ENCODE measurements around the gene GALNTL6.

GALNTL6 gene

DNA sequence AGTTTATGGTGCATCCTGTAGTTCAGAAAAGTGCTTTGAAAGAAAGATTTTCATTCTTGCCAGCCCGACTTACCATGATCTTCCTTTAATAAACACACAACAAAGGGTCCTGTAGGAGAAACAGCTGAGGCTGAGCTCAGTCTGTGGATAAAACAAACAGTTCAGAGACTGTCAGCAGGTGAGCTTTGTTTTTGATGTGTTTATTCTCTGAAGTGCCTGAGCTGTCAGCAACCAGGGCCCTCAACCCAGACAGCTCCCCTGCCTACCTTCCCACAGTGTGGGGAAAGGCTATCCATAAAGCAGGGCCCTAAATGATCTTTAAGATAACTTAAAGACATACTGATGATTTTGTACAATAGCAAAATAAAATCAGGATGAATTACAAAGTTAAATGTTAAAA is 896.2 kb downstream of the GALNTL6 start:
- no peak overlapping the region for H3K27ac ChIP-seq (replicated peaks)
- TF ChIP-seq POLR2AphosphoS5 (IDR thresholded peaks at IDR 0.05; ENCODE audit: low read depth) = no peak
- TF ChIP-seq SPI1 (IDR thresholded peaks at IDR 0.05; ENCODE audit: borderline replicate concordance, low read depth) = no peak
- TF ChIP-seq, protein P1, sequence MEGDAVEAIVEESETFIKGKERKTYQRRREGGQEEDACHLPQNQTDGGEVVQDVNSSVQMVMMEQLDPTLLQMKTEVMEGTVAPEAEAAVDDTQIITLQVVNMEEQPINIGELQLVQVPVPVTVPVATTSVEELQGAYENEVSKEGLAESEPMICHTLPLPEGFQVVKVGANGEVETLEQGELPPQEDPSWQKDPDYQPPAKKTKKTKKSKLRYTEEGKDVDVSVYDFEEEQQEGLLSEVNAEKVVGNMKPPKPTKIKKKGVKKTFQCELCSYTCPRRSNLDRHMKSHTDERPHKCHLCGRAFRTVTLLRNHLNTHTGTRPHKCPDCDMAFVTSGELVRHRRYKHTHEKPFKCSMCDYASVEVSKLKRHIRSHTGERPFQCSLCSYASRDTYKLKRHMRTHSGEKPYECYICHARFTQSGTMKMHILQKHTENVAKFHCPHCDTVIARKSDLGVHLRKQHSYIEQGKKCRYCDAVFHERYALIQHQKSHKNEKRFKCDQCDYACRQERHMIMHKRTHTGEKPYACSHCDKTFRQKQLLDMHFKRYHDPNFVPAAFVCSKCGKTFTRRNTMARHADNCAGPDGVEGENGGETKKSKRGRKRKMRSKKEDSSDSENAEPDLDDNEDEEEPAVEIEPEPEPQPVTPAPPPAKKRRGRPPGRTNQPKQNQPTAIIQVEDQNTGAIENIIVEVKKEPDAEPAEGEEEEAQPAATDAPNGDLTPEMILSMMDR (IDR thresholded peaks at IDR 0.05; ENCODE audit: insufficient read depth, low read length) = no peak
- TF ChIP-seq, protein P2, sequence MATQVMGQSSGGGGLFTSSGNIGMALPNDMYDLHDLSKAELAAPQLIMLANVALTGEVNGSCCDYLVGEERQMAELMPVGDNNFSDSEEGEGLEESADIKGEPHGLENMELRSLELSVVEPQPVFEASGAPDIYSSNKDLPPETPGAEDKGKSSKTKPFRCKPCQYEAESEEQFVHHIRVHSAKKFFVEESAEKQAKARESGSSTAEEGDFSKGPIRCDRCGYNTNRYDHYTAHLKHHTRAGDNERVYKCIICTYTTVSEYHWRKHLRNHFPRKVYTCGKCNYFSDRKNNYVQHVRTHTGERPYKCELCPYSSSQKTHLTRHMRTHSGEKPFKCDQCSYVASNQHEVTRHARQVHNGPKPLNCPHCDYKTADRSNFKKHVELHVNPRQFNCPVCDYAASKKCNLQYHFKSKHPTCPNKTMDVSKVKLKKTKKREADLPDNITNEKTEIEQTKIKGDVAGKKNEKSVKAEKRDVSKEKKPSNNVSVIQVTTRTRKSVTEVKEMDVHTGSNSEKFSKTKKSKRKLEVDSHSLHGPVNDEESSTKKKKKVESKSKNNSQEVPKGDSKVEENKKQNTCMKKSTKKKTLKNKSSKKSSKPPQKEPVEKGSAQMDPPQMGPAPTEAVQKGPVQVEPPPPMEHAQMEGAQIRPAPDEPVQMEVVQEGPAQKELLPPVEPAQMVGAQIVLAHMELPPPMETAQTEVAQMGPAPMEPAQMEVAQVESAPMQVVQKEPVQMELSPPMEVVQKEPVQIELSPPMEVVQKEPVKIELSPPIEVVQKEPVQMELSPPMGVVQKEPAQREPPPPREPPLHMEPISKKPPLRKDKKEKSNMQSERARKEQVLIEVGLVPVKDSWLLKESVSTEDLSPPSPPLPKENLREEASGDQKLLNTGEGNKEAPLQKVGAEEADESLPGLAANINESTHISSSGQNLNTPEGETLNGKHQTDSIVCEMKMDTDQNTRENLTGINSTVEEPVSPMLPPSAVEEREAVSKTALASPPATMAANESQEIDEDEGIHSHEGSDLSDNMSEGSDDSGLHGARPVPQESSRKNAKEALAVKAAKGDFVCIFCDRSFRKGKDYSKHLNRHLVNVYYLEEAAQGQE (IDR thresholded peaks at IDR 0.05; ENCODE audit: insufficient replicate concordance, low read depth) = no peak
- no peak for TF ChIP-seq GABPA (IDR thresholded peaks at IDR 0.05; ENCODE audit: low read depth)
- H3K27me3 ChIP-seq (ENCODE audit: insufficient read depth, poor library complexity, severe bottlenecking) = no peaks in the 10 kb centered on the region
- no peak overlapping the region for H3K4me3 ChIP-seq (replicated peaks; ENCODE audit: insufficient read depth, low read length)
- DNase-seq (ENCODE audit: low read depth in 1 of 2, low spot score in 1 of 2) = no peak

DNA sequence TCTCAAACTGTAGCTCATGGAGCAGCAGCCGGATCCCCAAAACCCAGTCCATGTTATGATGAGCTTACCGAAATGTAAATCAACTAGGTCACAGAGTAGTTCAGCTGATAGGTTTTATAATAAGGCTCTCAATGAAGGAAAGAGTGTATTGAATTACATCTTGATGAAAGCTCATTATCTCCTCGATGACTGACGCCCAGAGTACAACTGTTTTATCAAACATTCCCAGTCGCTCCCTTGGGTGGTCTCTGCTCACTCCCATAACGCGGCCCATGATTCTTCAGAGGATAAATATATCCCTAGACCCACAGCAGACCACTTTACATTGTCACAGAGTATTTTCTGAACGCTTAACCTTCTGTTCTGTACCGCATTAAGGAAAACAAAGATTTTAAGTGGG is 903.1 kb downstream of the GALNTL6 start:
- DNase-seq (ENCODE audit: low read depth in 1 of 2, low spot score in 1 of 2) = no peak
- no peak overlapping the region for H3K4me3 ChIP-seq (replicated peaks; ENCODE audit: insufficient read depth, low read length)
- H3K27me3 ChIP-seq (ENCODE audit: insufficient read depth, poor library complexity, severe bottlenecking) = no peaks in the 10 kb centered on the region
- no peak overlapping the region for H3K27ac ChIP-seq (replicated peaks)
- TF ChIP-seq POLR2AphosphoS5 (IDR thresholded peaks at IDR 0.05; ENCODE audit: low read depth) (no peak), SPI1 (IDR thresholded peaks at IDR 0.05; ENCODE audit: borderline replicate concordance, low read depth) (no peak), GABPA (IDR thresholded peaks at IDR 0.05; ENCODE audit: low read depth) (no peak)
- TF ChIP-seq, protein P2 (IDR thresholded peaks at IDR 0.05; ENCODE audit: insufficient replicate concordance, low read depth) = no peak
- TF ChIP-seq, protein P1 (IDR thresholded peaks at IDR 0.05; ENCODE audit: insufficient read depth, low read length) = no peak

DNA sequence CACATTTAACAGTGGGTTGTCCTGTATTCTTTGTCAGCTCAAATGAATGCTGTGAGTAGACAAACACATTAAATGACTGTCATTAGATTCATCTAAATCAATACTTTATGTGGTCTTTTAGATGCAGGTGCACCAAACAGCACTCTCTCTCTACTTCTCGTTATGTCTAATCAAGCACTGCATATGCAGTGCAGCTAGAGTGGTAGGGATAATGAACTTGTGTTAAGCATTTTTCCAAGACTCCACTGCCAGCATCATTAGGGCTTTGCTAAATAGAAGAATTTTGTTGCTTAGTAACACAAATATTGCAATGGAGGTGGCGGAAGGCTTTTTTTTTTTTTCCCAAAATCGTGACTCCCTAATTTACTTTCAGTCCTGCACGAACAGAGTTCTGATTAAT is 908.5 kb downstream of the GALNTL6 start:
- no peak for TF ChIP-seq SPI1 (IDR thresholded peaks at IDR 0.05; ENCODE audit: borderline replicate concordance, low read depth)
- no peak for TF ChIP-seq GABPA (IDR thresholded peaks at IDR 0.05; ENCODE audit: low read depth)
- TF ChIP-seq, protein P1 (IDR thresholded peaks at IDR 0.05; ENCODE audit: insufficient read depth, low read length) = no peak
- TF ChIP-seq POLR2AphosphoS5 (IDR thresholded peaks at IDR 0.05; ENCODE audit: low read depth) = no peak
- TF ChIP-seq, protein P2 (IDR thresholded peaks at IDR 0.05; ENCODE audit: insufficient replicate concordance, low read depth) = no peak
- H3K4me3 ChIP-seq (replicated peaks; ENCODE audit: insufficient read depth, low read length) = no peak overlapping the region
- DNase-seq (ENCODE audit: low read depth in 1 of 2, low spot score in 1 of 2) = no peak
- no peaks in the 10 kb centered on the region for H3K27me3 ChIP-seq (ENCODE audit: insufficient read depth, poor library complexity, severe bottlenecking)
- no peak overlapping the region for H3K27ac ChIP-seq (replicated peaks)

Measured in HL-60 (cell line).